SU-DHL-6 (cell line): ENCODE results near the gene REEP5.

Source experiments
- H2AFZ ChIP-seq: fragments of 200-600 bp; sonication (generic); 2 replicates; pipeline ENCODE4 v1.6.1; 2014; ENCODE audit warnings: low read depth, mild to moderate bottlenecking, moderate library complexity, mixed read lengths, antibody characterized with exemption, low read length; ENCODE audit not compliant: severe bottlenecking
- H3F3A ChIP-seq: fragments of 200-600 bp; shearing (Covaris generic); 2 replicates; pipeline ENCODE4 v1.6.0; 2016; ENCODE audit warnings: antibody characterized with exemption, mild to moderate bottlenecking; ENCODE audit not compliant: insufficient read depth
- H3K27ac ChIP-seq: fragments of 200-600 bp; sonication (generic); 2 replicates; pipeline ENCODE4 v1.5.1; 2016; ENCODE audit warnings: low read depth, mild to moderate bottlenecking, low read length, moderate library complexity, mixed read lengths
- H3K27me3 ChIP-seq: fragments of 200-600 bp; sonication (generic), shearing (Covaris generic); 2 replicates; pipeline ENCODE4 v1.6.0; 2014; ENCODE audit warnings: mild to moderate bottlenecking, low read length
- H3K36me3 ChIP-seq: fragments of 200-600 bp; sonication (generic); 2 replicates; pipeline ENCODE4 v1.6.1; 2014; ENCODE audit warnings: mild to moderate bottlenecking, low read length, mixed read lengths
- H3K4me2 ChIP-seq: fragments of 300-600, 200-600 bp; shearing (Covaris generic), sonication (generic); 2 replicates; pipeline ENCODE4 v1.6.0; 2014; ENCODE audit warnings: low read length, low read depth, mild to moderate bottlenecking; ENCODE audit not compliant: poor library complexity, severe bottlenecking
- H3K4me3 ChIP-seq: fragments of 200-600 bp; sonication (generic); 2 replicates; pipeline ENCODE4 v1.5.1; 2014; ENCODE audit warnings: antibody characterized with exemption, low read length, mild to moderate bottlenecking, mixed read lengths; ENCODE audit not compliant: insufficient read depth, poor library complexity, severe bottlenecking
- H3K79me2 ChIP-seq: fragments of 200-600 bp; sonication (generic); 2 replicates; pipeline ENCODE4 v1.6.1; 2014; ENCODE audit warnings: mild to moderate bottlenecking, low read length, moderate library complexity; ENCODE audit not compliant: insufficient read depth
- H3K9ac ChIP-seq: fragments of 200-600 bp; sonication (generic); 2 replicates; pipeline ENCODE4 v1.7.0; 2014; ENCODE audit warnings: mild to moderate bottlenecking, low read length
- H3K9me2 ChIP-seq: fragments of 200-600 bp; sonication (generic); replicated peaks from 2 replicates; pipeline ENCODE4 v1.6.1; 2014; ENCODE audit warnings: low read length; ENCODE audit not compliant: insufficient read depth
- H3K9me3 ChIP-seq: fragments of 200-600 bp; sonication (generic); 2 replicates; pipeline ENCODE4 v1.6.1; 2014; ENCODE audit warnings: low read length, mixed read lengths; ENCODE audit not compliant: insufficient read depth
- H4K20me1 ChIP-seq: fragments of 200-600 bp; sonication (generic); 2 replicates; pipeline ENCODE4 v1.6.1; 2014; ENCODE audit warnings: low read depth, mild to moderate bottlenecking, antibody characterized with exemption, low read length, moderate library complexity, mixed read lengths
- CTCF ChIP-seq: fragments of 200-600 bp; sonication (generic); IDR thresholded peaks from one replicate; pipeline ENCODE4 v1.5.1; 2017; ENCODE audit warnings: antibody characterized with exemption, mild to moderate bottlenecking, low read length, moderate library complexity; ENCODE audit not compliant: insufficient read depth, poor library complexity, severe bottlenecking
- EZH2phosphoT487 ChIP-seq: fragments of 200-600 bp; sonication (generic), shearing (Covaris generic); conservative IDR thresholded peaks from 2 replicates; pipeline ENCODE4 v1.6.1; 2018; ENCODE audit warnings: mild to moderate bottlenecking, antibody characterized with exemption, low read length, moderate library complexity, mixed read lengths

The REEP5 gene

DNA sequence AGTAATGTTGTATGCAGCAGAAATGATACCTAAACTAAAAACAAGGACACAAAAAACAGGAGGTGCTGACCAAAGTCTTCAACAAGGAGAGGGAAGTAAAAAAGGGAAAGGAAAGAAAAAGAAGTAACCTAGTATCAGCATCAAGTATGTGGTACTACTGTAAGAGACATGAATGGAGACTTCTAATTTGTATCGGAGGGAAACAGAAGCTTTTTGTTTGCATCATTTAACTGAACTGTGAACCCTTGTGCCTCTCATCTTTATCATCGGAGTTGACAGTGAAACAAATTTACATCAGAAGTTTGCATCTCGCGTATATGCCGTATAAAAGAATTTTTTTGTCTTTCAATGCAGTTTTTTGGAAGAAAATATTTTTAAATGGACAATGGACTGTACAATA is 54.6 kb downstream of the REEP5 start:
- no peak overlapping the region for H3K9ac ChIP-seq
- peaks cover 11% of the 10 kb centered on the region; the same call in 1 of the 2 replicates for H3F3A ChIP-seq
- H3K4me2 ChIP-seq: no peak overlapping the region
- TF ChIP-seq EZH2phosphoT487: no peak
- TF ChIP-seq CTCF: no peak
- no peak overlapping the region for H2AFZ ChIP-seq
- H3K9me2 ChIP-seq: no peaks in the 10 kb centered on the region
- H3K36me3 ChIP-seq: peaks cover 44% of the 10 kb centered on the region
- no peak overlapping the region for H3K27ac ChIP-seq
- H3K79me2 ChIP-seq: peaks cover 28% of the 10 kb centered on the region
- H3K9me3 ChIP-seq: no peaks in the 10 kb centered on the region
- no peak overlapping the region for H3K4me3 ChIP-seq
- H4K20me1 ChIP-seq: no peaks in the 10 kb centered on the region; the same call in 1 of the 2 replicates
- H3K27me3 ChIP-seq: no peaks in the 10 kb centered on the region

GRCh38 chr5:112866739-112867138 is 55.3 kb downstream of the REEP5 start:
- H3K27ac ChIP-seq: no peak overlapping the region
- peaks cover 44% of the 10 kb centered on the region for H3K36me3 ChIP-seq
- H4K20me1 ChIP-seq: peaks cover 5% of the 10 kb centered on the region; the same call in 1 of the 2 replicates
- H3K9ac ChIP-seq: no peak overlapping the region
- H3K79me2 ChIP-seq: peaks cover 34% of the 10 kb centered on the region
- H2AFZ ChIP-seq: no peak overlapping the region
- H3F3A ChIP-seq: peaks cover 8% of the 10 kb centered on the region; the same call in 1 of the 2 replicates
- no peaks in the 10 kb centered on the region for H3K9me3 ChIP-seq
- no peak overlapping the region for H3K4me2 ChIP-seq
- no peak overlapping the region for H3K4me3 ChIP-seq
- H3K9me2 ChIP-seq: no peaks in the 10 kb centered on the region
- no peaks in the 10 kb centered on the region for H3K27me3 ChIP-seq
- TF ChIP-seq EZH2phosphoT487 (no peak), CTCF (no peak)

- no peak overlapping the region for H3K4me3 ChIP-seq
- H3K9me3 ChIP-seq: no peaks in the 10 kb centered on the region
- H3K4me2 ChIP-seq: no peak overlapping the region
- no peak overlapping the region for H2AFZ ChIP-seq
- H3F3A ChIP-seq: peaks cover 5% of the 10 kb centered on the region; the same call in 1 of the 2 replicates
- no peaks in the 10 kb centered on the region for H3K27me3 ChIP-seq
- H3K36me3 ChIP-seq: peaks cover 44% of the 10 kb centered on the region
- H3K79me2 ChIP-seq: peaks cover 41% of the 10 kb centered on the region
- TF ChIP-seq CTCF: no peak
- no peak for TF ChIP-seq EZH2phosphoT487
- no peaks in the 10 kb centered on the region for H3K9me2 ChIP-seq
- H3K9ac ChIP-seq: no peak overlapping the region
- no peak overlapping the region for H3K27ac ChIP-seq
- H4K20me1 ChIP-seq: peaks cover 5% of the 10 kb centered on the region; the same call in 1 of the 2 replicates
Measured at GRCh38 chr5:112865128-112865527, 56.9 kb downstream of the REEP5 start.
